Measurements from ENCODE around the gene ZNF599.
A peak's percentile ranks its signal among the peaks of the same experiment; 100 is the strongest.
"Not testable (repeated sequence)": the region's sequence is repeated elsewhere in the genome, so short reads cannot be mapped to it uniquely, and the experiment has no call there.

The ZNF599 gene

GRCh38 chr19:34772697-34773554 lies at the start of gene ZNF599:
ZNF599 (minus strand) TSS chr19:34773215; CDS start chr19:34772841, 374 bp downstream.
- peak; percentile 61 for DNase-seq (ENCODE audit: low read depth)

- DNase-seq (ENCODE audit: low read depth), result no peak
Measured at GRCh38 chr19:34818270-34818669, 45.3 kb upstream of the ZNF599 start.

- no peak for DNase-seq (ENCODE audit: low read depth)
Measured at GRCh38 chr19:34816708-34817107, 43.7 kb upstream of the ZNF599 start.

- DNase-seq (ENCODE audit: low read depth), result peak; percentile 27
Measured at GRCh38 chr19:34808566-34808965, 35.6 kb upstream of the ZNF599 start.

GRCh38 chr19:34806976-34807860 lies 34.2 kb upstream of the ZNF599 start:
- no peak for DNase-seq (ENCODE audit: low read depth)

- DNase-seq (ENCODE audit: low read depth), result no peak
Measured at GRCh38 chr19:34804115-34804514, 31.1 kb upstream of the ZNF599 start.

- not testable (repeated sequence) for DNase-seq (ENCODE audit: low read depth)
Measured at GRCh38 chr19:34796953-34797352, 23.9 kb upstream of the ZNF599 start.

GRCh38 chr19:34794066-34794960 lies 21.3 kb upstream of the ZNF599 start:
- no peak for DNase-seq (ENCODE audit: low read depth)

GRCh38 chr19:34793565-34793964 lies 20.6 kb upstream of the ZNF599 start:
- DNase-seq (ENCODE audit: low read depth), result no peak

- no peak for DNase-seq (ENCODE audit: low read depth)
Measured at GRCh38 chr19:34788074-34788473, 15.1 kb upstream of the ZNF599 start.

- DNase-seq (ENCODE audit: low read depth), result no peak
Measured at GRCh38 chr19:34787059-34787824, 14.2 kb upstream of the ZNF599 start.

GRCh38 chr19:34786236-34786635 lies 13.2 kb upstream of the ZNF599 start:
- no peak for DNase-seq (ENCODE audit: low read depth)

GRCh38 chr19:34779652-34780051 lies 6.6 kb upstream of the ZNF599 start:
- no peak for DNase-seq (ENCODE audit: low read depth)

- DNase-seq (ENCODE audit: low read depth), result no peak
Measured at GRCh38 chr19:34778342-34778741, 5.3 kb upstream of the ZNF599 start.

- DNase-seq (ENCODE audit: low read depth), result no peak
Measured at GRCh38 chr19:34774857-34775256, 1.8 kb upstream of the ZNF599 start.

GRCh38 chr19:34773555-34773864 lies 495 bp upstream of the ZNF599 start:
- no peak for DNase-seq (ENCODE audit: low read depth)

- no peak for DNase-seq (ENCODE audit: low read depth)
Measured at GRCh38 chr19:34767951-34768350, 5.1 kb downstream of the ZNF599 start.

GRCh38 chr19:34766386-34766785 lies 6.6 kb downstream of the ZNF599 start:
- DNase-seq (ENCODE audit: low read depth), result no peak

- DNase-seq (ENCODE audit: low read depth), result no peak
Measured at GRCh38 chr19:34759218-34759917, 13.6 kb downstream of the ZNF599 start.

GRCh38 chr19:34757441-34757840 lies 15.6 kb downstream of the ZNF599 start:
- no peak for DNase-seq (ENCODE audit: low read depth)

Measured in GM04504 (cell line).